Measurements from ENCODE around the gene ZNF185.
A peak's percentile ranks its signal among the peaks of the same experiment; 100 is the strongest.

ZNF185 gene

DNA sequence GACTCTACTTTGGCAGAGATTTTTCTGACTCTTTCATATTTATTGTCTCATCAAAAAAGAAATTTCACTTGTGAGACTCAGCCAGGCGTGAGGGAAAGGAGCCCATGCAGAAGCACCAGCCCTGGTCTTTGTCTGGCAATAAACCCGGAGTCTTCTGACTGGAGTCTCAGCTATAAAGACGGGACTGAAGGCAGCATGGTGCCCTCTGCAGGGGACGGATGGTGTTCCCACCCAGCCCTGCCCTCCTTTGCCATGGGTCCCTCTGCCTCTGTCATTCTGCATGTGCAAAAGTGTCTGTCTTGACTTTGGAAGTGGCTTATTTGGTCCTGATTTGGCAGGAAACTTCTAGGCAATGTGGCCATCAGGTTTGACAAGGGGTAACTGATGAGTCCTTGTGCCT is 14.2 kb downstream of the ZNF185 start:
- TF ChIP-seq, protein P1, sequence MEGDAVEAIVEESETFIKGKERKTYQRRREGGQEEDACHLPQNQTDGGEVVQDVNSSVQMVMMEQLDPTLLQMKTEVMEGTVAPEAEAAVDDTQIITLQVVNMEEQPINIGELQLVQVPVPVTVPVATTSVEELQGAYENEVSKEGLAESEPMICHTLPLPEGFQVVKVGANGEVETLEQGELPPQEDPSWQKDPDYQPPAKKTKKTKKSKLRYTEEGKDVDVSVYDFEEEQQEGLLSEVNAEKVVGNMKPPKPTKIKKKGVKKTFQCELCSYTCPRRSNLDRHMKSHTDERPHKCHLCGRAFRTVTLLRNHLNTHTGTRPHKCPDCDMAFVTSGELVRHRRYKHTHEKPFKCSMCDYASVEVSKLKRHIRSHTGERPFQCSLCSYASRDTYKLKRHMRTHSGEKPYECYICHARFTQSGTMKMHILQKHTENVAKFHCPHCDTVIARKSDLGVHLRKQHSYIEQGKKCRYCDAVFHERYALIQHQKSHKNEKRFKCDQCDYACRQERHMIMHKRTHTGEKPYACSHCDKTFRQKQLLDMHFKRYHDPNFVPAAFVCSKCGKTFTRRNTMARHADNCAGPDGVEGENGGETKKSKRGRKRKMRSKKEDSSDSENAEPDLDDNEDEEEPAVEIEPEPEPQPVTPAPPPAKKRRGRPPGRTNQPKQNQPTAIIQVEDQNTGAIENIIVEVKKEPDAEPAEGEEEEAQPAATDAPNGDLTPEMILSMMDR (IDR thresholded peaks at IDR 0.05; ENCODE audit: low read depth, low read length) = peak; percentile 31; the same call in 1 of the 2 replicates
- H3K27me3 ChIP-seq = no peaks in the 10 kb centered on the region
- no peak overlapping the region for H3K4me3 ChIP-seq (ENCODE audit: low read depth, low read length)
- no peak for DNase-seq
- no peaks in the 10 kb centered on the region for H3K9me3 ChIP-seq
- H3K36me3 ChIP-seq = no peaks in the 10 kb centered on the region
- H3K4me1 ChIP-seq = peaks cover 8% of the 10 kb centered on the region

DNA sequence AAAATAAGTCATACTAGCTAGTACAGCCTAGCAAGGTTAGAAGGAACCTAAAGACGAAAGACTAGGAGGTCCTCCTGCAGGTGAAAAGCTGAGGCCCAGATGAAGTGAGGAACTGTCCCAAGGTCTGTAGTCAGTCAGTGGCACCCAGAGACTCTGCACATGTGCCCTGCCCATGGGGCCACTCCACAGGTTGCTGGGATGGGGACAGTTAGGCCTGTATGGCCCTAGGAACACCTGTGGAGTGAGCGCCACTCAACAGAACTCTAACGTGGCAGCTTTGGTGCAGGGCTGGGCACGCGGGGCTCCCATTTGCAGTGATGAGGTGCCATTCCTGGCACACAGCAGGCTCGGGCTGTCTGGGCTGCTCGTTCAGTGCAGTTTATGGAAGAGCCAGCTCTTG is 14.8 kb downstream of the ZNF185 start:
- H3K4me3 ChIP-seq (ENCODE audit: low read depth, low read length) = no peak overlapping the region
- no peaks in the 10 kb centered on the region for H3K36me3 ChIP-seq
- no peaks in the 10 kb centered on the region for H3K27me3 ChIP-seq
- H3K4me1 ChIP-seq = peaks cover 4% of the 10 kb centered on the region
- H3K9me3 ChIP-seq = no peaks in the 10 kb centered on the region
- TF ChIP-seq, protein P1 (IDR thresholded peaks at IDR 0.05; ENCODE audit: low read depth, low read length) = no peak
- no peak for DNase-seq

GRCh38 chrX:152913346-152913745 is 15.5 kb downstream of the ZNF185 start:
- H3K27me3 ChIP-seq = no peaks in the 10 kb centered on the region
- H3K4me3 ChIP-seq (ENCODE audit: low read depth, low read length) = no peak overlapping the region
- no peaks in the 10 kb centered on the region for H3K36me3 ChIP-seq
- H3K4me1 ChIP-seq = no peaks in the 10 kb centered on the region
- TF ChIP-seq, protein P1 (IDR thresholded peaks at IDR 0.05; ENCODE audit: low read depth, low read length) = no peak
- no peaks in the 10 kb centered on the region for H3K9me3 ChIP-seq
- DNase-seq = no peak

DNA sequence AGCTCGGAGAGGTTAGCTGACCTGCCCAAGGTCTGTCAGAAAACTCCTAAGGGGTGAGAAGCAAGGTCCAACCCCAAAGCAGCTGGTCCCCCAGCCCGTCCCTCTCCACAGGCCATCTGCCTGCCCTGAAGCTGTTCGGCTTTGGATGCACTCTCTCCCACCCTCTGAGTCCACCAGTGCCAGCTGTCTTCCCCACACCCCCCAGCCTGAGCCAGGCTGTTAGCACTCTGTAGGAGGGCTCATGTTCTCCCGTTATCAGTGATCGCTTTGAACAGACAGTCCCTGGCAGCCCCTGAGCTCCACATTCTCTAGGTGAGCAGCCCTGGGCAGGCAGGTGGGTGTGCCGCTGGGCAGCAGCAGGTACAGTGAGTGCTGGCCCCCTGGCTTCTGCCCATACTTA is 16.0 kb downstream of the ZNF185 start:
- Histone ChIP-seq H3K4me3 (ENCODE audit: low read depth, low read length) (no peak overlapping the region), H3K27me3 (no peaks in the 10 kb centered on the region), H3K36me3 (no peaks in the 10 kb centered on the region), H3K9me3 (no peaks in the 10 kb centered on the region), H3K4me1 (no peaks in the 10 kb centered on the region)
- peak; percentile 33 for DNase-seq
- TF ChIP-seq, protein P1 (IDR thresholded peaks at IDR 0.05; ENCODE audit: low read depth, low read length) = no peak

- Histone ChIP-seq H3K27me3 (no peaks in the 10 kb centered on the region), H3K9me3 (no peaks in the 10 kb centered on the region), H3K4me1 (no peaks in the 10 kb centered on the region), H3K36me3 (no peaks in the 10 kb centered on the region), H3K4me3 (ENCODE audit: low read depth, low read length) (no peak overlapping the region)
- TF ChIP-seq, protein P1 (IDR thresholded peaks at IDR 0.05; ENCODE audit: low read depth, low read length) = peak; percentile 76
- DNase-seq = peak; percentile 51
Observed at GRCh38 chrX:152915541-152916241, 17.8 kb downstream of the ZNF185 start.
